Measurements from ENCODE around the gene FAM174B. TPM values are rescaled to one million over a fixed set of nuclear protein-coding genes. Genes with fewer than 3 reads are reported as not detected.

Gene FAM174B
- total RNA-seq, 1 experiment from 2014 or later: 0.81 TPM

GRCh38 chr15:92570391-92570790 lies 85.2 kb downstream of the FAM174B start:
- DNase-seq (ENCODE audit: low spot score): no peak

- DNase-seq (ENCODE audit: low spot score): no peak
These were observed 85.8 kb downstream of the FAM174B start for GRCh38 chr15:92569778-92570177.

Other genes with a start within 250 kb of the FAM174B start
- 21.2 and 22.8 TPM in 2 replicates for gene CHD2, start 244.5 kb upstream of the FAM174B start, total RNA-seq (2014; rRNA removed; shearing (Covaris generic))

Measured in A172 (cell line).